NOMO-1 (cell line): ENCODE results near the gene SLIT3.

Source experiments
- DNase-seq, 2 experiments: peaks; one replicate each; lab custom pipeline; 2025; ENCODE audit not compliant: unreplicated experiment in 2 of 2; lab: John Stamatoyannopoulos, UW

Gene SLIT3

DNA sequence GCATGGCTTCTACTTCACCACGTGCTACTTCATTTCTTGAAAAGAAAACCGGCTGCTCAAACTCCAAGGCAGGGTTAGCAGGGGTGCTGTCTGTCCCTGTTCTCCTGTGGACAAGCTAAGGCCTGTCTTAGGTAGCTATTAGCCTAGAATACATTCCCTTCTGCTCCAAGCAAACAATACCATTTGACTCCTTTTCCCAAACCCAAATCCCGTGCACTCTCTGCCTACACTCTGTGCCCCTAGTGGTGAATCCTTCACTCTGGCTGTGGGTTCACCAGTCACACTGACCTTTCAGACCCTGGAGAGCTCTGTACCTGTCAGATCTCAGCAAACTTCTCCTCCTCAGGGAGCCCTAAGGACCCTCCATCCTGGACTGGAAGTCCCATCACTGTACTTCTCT, 211.6 kb downstream of the SLIT3 start:
- no peak for DNase-seq

DNA sequence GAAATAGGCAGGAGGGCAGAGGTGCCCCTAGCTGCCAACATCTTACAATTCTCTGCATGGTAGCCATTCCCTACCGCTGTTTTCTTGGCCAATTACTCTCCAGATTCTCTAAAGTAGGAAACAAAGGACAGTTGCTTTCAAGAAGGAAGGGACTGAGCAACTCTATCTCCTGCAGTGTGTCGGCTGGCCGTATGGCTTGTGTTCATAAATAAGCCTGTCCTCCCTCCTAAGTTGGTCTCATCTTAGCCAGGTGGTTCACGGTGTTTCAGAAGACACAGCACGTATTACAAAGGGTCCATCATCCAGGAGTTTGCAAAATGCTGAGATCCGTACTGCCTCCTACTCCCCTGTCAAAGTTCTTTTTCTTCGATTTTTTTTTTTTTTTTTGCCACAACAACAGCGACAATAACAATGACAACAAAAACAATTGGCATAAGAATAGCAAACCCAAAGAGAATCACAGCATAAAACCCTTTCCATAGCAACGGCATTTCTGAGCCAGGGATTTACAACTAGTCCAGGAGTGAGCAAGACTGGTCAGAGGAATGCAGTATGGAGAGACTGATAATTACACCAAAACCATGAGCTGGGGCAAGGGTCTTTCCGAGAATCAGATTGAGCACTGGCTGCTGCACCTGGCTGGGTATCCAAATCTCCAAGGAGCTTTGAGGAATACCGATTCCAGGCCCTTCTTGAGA, 212.8 kb downstream of the SLIT3 start:
- no peak for DNase-seq

DNA sequence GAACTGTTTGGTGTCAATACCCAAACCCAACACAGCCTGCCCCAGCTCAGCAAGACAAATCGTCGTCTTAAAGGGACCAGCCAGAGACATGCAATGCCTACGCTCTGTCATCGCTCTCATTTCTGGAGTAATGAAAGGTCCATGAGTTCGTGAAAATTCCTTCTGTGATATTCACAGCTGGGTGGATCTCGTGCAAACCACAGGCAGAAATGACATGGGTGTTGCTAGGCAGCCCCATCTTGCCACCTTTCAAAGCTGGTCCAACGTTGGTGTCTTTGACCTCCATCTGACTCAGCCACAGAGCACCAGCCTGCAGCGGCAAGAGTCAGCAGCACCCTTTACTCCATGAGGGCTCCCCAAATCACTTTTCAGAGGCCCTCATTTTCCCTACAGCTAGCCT, 215.3 kb downstream of the SLIT3 start:
- DNase-seq = no peak

DNA sequence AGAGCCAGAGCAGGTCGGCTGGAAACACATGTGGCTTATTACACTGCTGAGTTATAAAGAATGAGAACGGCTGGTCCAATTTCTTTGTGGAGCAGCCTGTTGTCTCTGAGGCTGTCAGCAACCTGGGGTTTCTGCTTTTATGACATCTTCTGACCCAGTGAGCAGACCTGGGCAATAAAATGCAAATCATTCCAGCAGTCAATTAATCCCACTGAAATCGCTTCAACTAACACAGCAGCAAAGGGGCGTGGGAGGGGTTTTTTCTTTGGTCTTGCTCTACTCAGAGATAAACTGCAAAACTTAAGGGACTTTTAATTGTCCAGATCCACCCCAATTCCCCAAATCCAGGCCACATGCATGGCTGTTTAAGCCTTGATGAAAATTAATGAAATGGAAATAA, 215.7 kb downstream of the SLIT3 start:
- no peak for DNase-seq

DNA sequence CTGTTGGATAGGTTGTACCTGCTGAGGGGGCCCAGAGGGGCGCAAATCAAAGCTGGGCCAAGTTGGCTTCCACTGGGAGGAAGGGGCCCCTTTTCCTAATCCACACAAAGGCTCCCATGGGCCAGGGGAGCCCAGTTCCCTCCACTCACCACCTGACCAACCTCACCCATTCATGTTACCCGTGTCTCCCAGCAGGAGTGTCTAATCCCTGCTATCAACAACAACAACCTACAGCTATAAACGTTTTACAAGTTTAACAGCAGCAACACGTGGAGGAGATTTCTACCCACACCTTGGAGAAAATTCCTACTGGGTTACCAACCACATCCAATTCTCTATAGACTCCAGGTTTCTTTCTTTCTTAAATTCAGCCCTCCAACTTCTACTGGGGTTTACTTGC, 216.2 kb downstream of the SLIT3 start:
- no peak for DNase-seq

DNA sequence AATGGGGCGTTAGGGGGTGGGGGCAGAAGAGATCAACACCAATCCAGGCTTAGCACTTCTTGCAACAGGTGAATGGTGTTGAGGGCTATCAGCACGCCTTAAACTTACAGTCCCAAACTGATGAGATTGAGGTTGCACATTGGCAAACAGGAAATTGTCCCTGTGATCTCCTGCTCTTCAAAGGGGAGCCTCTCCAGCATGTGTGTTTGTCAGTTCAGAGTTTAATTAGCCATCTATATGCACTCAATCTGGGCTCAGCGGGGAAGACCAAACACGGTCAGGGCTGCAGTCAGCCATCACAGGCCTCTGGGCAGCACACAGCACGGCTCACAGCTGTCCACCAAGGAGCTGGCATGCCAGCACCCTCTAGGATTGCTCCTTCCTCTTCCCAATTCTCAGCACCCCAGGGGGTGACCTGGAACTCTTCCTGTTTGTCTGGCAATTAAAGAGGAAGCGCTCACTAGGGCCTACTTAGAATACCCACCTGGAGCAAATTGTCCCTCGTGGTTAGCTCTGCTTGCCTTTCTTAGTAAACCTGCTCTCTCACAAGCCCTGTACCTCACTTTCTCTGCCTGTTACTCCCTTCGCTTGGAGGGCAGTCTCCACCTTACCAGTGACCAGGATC, 217.4 kb downstream of the SLIT3 start:
- DNase-seq = no peak

DNA sequence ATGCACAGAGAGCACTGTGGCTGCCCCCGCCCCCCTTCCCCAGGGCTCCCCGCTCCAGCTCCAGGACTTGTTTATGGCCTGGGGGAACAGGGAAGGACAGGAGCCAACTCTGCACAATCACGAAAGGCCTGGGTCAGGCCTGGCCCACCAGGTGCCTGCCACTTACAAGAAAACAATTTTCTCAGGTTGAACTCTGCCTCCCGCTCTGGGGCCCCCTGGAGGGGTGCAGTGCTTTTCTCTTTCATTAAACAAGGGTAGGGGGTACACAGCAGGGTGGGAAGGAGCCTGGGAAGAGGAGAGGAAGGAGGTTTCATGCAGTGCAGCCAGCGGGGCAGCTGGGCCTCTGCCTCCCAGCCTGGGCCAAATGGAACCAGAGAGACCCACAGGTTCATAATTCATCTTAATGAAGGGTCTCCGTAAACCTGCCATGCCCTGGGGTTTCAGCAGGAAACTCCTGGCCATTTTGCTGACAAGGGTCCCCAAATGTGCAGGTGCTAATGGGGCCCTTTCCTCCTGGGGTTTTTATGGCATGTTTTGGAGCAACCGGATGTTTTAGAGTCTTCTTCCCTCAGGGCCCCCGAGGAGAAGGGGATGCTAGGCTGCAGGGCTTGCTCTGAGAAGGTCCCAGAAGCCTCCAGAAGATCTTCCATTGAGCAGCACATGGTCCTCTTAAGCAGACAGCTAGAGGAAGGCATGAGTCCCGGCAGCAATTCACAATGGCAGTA, 219.8 kb downstream of the SLIT3 start:
- no peak for DNase-seq

DNA sequence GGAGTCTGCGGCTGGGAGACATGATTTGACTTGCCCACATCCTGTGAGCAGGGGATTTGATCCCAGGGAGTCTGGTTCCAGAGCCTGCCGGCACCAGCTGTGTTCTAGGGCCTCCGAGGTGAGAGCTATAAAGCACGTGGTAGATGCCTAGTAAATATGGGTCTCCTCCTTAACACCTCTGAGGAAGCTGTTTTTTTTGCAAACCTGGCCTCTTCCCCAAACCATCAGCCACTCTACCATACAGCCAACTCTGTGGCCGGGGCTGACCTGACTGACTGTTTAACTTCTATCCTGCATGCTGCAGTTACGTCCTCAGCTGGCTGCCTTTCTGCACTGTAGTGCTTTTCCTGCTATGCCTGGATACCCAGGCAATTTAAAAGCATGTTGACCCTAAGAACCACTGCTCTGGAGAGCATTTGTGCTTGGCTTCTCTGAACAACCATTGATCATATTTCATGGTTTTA, 220.5 kb downstream of the SLIT3 start:
- no peak for DNase-seq

DNA sequence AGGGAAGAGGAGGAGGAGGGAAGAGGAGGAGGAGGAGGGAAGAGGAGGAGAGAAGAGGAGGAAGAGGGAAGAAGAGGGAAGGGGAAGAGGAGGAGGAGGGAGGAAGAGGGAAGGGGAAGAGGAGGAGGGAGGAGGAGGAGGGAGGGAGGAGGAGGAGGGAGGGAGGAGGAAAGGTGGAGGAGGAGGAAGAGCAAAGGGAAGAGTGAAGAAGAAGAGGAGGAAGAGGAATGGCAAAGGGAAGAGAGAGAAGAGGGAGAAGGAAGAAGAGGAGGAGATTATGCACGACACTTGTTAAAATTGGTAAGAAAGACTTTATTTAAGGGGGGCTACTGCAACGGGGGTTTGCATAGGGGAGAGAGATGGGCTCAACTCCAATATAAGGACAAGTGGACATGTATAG, 221.2 kb downstream of the SLIT3 start:
- no peak for DNase-seq

DNA sequence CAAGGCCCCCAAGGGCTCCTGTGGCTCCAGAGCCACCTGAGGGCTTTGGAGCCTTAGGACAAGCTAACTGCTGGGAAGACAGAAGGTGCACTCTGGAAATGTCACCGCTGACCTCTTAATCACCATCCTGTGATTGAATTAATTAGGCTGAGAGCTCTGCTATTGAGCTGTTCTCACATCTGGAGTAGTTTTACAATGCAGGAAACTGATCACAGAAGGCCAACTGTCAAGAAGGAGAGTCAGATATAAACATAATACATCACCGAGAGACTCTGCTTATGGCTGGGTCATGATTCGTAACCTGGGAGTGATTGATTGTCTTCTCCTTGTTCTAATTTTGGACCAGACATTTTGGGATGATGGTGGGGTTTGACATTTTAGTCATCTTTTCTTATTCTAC, 226.1 kb downstream of the SLIT3 start:
- DNase-seq = no peak

DNA sequence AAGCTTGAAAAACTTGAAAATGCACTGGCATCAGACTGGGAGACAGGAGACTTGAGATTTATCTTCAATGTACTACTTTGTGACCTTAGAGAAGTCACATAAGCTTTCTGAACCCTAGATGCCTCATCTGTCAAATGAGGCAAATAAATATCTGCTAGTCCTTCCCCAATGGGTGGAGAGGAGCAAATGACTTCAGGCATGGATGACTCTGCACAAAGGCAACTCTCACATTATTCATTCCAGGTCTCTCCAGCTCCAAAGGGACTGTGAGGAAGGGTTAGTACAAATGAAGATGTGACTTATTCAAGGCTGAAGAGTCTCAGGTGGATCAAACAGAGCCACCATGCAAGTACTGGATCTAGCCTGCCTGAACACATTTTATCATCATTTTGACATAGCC, 228.7 kb downstream of the SLIT3 start:
- no peak for DNase-seq

DNA sequence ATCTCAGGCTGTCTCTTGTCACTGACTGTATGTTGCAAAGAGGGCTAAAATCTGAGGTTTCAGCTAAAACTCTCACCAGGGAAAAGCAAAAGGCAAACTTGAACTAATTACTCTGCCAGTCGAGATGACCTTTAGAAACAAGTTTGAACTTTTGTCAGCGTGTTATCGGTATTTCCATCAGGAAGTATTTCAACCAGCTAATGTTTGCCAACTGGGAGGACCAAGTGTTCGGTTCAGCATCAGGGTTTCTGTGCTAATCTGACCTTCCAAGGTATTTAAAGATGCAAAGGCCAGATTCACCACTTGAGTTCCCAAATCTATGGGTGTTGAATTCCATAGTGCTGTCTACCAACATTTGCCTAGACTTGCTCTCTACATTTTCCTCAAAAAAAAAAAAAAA, 230.5 kb downstream of the SLIT3 start:
- DNase-seq = no peak

DNA sequence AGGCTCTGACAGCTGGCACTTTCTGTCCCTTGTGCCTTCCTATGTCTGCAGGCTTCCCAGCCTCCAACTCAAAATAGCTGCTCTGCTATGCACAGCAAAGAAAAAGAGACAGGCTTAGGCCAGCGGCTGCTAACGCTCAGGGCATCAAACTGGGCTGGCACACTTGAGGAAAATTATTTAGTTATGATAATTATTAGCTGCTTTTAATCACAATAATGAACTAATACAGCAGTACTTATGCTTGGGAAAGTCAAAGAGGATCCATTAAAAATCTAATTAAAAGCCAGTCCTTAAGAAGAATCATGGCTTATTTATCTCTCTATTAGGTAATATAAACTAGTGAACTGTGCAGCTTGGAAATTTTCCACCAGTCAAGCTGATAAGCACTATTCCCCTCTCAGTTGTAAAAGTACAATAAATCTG, 233.2 kb downstream of the SLIT3 start:
- DNase-seq = no peak

DNA sequence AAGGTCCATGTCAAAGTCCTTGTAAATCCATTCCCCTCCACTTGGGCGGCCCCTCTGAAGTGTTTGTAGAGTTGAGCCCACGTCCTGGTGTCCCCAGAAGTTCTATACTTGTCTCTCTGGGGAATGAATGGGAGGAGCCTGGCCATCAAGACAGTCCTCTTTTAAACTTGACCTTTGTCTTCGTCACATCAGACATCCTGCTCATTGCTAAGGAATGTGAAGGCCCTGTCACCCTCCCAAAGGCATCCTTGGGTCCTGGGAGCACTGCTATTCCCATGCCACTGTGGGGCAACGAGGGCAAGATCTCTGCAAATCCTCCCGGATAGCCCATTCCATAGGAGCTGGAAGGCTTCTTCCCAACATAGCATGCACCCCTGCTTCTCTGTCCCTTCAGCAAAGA, 235.5 kb downstream of the SLIT3 start:
- DNase-seq = no peak

DNA sequence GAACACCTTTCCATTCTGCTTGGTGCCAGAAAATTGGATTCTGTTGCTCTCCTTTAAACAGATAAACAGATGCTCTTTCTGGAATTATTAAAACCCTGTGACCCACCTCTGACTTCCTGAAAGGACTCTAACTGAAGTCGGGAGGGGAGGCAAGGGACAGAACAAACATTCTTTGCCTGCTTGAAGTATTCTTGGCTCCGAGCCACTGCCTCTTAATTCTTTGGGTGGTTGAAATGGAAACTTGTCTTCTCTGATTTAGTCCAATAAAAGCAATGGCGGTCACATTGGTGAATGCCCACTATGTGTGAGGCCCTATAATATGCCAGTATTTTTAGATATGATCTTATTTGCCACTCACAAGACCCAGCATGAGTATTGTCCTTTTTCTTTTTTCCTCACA, 236.8 kb downstream of the SLIT3 start:
- DNase-seq = no peak

DNA sequence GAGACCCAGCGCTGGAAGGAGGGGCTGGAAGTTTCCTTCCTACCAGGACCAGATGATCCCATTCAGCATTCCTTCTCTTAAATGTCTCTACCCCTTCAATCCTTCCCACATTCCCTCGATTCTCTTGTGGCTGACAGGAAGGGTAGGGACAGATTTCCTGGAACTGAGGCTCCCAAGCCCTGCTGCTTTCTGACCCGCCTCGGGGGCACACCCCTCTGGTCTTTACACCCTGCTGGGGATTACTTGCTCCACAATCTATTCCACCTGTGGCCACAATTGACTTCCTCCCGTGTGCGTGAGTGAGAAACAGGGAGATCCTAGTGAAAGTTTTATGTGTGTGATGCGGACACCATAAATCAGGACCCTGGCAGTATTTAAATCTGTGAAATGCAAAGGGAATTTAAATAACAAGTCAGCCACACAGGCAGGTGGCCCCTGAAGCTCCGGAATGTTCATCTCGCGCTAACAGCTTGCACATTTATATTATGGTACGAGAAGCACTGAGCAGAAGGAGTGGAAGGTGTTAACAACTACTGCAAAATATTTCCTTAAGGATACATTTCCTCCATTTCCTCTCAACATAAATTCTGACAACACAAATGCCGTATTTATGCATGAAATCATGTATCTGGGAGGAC, 237.5 kb downstream of the SLIT3 start:
- DNase-seq = no peak

DNA sequence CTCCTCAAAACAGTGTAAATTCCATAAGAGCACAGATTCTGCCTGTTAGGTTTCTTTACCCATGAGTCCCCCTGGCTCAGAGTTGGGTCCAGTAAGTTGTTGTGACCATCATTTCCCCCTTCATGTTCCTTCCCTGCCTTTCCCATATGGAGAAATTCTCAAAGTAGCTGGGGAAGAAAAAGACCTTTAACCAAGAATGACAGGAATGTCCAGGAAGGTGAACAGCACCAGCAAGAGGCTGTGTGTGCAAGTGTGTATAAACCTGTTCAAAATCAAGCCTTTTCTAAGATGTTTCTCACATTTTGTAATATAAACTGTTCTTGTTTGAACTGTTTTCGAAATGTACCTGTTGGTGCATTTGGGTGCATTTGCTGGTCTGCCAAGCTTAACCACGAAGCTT, 238.2 kb downstream of the SLIT3 start:
- DNase-seq = no peak

DNA sequence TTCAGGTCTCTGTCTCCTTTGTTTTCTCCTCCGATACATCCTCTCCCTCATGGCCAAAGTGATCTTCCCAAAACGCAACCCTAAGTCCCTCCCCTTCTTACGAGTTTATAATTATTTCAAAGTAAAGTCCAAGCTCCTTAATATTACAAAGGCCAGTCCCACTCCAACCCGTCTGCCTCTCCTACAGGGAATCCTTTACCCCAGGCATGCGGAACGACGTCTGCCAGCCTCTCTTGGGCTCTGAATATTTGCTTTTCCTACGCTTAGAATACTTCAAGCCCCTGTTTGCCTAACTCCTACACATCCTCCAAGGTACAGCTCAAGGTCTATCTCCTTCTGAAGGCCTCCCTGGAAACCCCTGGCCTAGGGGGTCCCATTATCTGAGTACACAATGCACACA, 246.4 kb downstream of the SLIT3 start:
- DNase-seq = no peak

DNA sequence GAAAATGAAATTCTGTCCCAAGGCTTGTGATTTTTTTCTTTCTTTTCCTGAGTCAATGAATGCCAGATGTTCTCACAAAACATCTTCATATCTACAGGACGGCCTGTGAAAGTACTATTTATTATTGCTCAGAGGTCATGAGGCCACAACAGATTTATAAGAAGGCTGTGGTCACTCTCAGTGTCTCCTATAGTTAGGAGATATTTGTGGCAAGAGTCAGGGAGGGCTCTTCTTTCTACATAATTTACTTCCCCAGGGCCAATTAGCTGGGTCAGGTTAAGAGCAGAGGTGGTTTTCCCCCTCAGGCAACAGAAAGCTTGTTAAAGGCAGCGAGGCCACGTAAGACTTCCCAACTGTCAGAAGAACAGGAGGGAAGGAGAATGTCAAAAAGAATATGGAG, 248.7 kb downstream of the SLIT3 start:
- DNase-seq = no peak

DNA sequence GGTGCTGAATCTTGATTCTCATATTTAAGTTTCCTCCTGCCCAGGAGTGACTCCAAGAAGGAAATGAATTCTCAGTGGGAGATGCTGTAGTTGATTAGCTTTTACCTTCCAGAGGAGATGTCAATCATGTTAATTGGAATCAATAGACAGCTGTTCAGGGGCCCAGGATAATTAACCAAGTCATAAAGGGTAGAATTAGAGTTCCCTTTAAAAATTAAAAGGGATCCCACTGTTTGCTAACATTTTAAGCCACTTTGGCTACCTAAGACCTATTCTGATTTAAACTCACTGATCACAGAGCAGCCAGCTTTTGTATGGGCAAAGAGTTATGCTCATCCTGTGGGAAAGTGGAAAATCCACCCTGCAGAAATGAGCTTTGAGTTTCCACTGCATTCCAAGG, 249.6 kb downstream of the SLIT3 start:
- DNase-seq = no peak

DNA sequence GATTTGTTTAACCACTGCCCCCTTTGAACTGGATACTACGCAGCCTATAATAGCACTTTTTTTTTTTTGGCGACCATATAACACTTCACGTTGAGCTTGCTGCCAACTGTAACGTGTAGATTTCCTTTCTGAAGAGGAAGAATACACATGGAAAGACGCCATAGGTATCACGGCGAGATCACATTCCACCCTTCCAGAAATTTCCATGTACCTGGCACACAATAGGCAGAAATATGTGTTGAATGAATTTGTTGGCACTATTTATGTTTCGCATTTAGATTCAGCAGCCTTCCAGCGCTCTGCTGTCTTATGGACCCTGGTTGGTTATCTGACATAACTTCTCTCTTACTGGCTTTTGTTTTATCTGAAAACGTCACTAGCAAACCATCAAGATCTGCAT, 250.3 kb downstream of the SLIT3 start:
- no peak for DNase-seq

DNA sequence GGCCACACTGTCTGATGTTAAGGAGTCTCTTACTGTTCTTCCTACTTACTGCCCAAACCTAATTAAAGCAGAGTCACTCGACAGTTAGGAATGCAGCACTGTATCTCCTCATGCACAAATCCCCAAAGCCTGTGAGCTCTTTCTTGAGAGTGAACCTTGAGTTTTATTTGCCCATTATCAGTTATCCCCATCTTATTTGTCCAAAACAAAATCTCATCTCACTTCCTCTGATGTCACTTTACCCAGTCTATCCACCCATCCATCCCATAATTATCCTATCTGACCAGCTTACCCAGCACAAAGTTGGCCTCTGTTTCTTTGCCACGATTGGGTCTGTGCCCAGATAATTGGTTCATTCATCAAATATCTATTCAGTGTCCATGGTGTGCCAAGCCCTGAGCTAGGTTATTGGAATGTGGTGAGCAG, 250.8 kb downstream of the SLIT3 start:
- no peak for DNase-seq
